ENCODE results near the gene ZNF343.
"Not testable (repeated sequence)": the region's sequence is repeated elsewhere in the genome, so short reads cannot be mapped to it uniquely, and the experiment has no call there.

The ZNF343 gene

DNA sequence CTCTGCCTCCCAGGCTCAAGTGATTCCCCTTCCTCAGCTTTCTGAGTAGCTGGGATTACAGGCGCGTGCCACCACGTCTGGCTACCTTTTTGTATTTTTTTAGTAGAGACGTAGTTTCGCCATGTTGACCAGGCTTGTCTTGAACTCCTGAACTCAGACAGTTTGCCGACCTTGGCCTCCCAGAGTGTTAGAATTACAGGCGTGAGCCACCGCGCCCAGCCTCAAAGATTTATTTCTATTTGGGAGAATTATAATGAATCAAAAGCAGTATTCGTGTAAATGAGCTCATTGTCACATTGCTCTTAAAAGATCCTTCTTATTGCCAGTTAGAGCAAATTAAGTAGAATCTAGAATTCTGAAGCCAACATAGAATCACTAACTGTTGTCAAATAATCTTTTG, 9.4 kb upstream of the ZNF343 start:
- H3K27ac ChIP-seq = no peak overlapping the region
- TF ChIP-seq, protein P1, sequence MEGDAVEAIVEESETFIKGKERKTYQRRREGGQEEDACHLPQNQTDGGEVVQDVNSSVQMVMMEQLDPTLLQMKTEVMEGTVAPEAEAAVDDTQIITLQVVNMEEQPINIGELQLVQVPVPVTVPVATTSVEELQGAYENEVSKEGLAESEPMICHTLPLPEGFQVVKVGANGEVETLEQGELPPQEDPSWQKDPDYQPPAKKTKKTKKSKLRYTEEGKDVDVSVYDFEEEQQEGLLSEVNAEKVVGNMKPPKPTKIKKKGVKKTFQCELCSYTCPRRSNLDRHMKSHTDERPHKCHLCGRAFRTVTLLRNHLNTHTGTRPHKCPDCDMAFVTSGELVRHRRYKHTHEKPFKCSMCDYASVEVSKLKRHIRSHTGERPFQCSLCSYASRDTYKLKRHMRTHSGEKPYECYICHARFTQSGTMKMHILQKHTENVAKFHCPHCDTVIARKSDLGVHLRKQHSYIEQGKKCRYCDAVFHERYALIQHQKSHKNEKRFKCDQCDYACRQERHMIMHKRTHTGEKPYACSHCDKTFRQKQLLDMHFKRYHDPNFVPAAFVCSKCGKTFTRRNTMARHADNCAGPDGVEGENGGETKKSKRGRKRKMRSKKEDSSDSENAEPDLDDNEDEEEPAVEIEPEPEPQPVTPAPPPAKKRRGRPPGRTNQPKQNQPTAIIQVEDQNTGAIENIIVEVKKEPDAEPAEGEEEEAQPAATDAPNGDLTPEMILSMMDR (conservative IDR thresholded peaks at IDR 0.05) = no peak

DNA sequence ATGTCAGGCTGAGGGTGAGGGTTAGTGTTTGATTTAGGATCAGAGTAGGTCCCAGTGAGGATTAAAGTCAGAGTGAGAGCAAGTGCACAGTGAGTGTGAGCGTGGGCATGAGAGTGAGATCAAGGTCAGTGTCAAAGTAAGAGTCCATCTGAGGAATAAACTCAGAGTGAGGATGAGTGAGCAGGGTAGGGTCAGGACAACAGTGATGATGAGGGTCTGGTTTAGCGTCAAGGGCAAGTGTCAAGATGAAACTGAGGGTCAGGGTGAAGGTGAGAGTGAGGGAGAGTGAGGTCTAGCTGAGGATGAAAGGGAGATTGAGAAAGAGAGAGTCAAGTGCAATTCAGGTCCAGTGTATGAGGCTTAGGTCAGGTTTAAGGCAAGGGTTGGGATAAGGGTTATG, 7.7 kb upstream of the ZNF343 start:
- no peak overlapping the region for H3K27ac ChIP-seq
- TF ChIP-seq, protein P1 (conservative IDR thresholded peaks at IDR 0.05) = no peak

DNA sequence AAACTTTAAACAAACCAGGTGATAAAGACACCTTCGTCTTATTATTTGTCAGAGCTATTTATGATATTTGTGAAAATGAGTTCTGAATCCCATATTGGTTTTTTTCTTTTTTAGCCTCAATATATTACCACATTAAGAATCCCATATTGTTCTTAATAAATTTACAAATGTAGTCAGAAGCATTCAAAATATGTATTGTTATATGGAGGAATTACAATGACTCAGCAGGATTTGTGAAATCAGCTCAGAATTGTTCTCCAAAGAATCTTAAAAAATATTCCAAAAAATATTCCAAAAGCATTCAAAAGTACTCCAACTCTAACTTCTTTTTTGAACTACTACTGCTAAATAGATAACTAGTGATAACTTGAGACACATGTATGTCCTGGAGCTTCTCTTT, 6.5 kb upstream of the ZNF343 start:
- H3K27ac ChIP-seq = no peak overlapping the region

DNA sequence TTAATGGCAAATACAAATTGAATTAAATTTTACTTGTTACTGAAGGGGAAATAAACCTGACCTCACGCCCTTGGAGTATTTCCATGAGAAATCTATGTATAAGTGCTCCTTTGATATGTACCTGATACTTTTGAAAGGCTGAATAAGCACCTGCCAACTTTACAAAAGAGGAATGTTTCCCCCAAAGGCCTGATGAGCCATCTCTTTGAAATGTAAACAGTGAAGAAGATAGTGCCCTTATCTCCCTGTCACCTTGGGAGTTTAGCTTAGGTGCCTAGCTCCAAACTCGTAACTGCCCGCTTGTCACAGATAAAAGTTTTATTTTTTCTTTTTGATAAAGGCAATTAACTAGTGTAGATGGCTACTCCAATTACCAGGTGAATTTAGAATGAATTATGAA, 1.1 kb upstream of the ZNF343 start:
- TF ChIP-seq, protein P1 (conservative IDR thresholded peaks at IDR 0.05) = no peak
- H3K27ac ChIP-seq = no peak overlapping the region

More for the DNA sequence above, 6.5 kb upstream of the ZNF343 start:
- TF ChIP-seq, protein P1 (conservative IDR thresholded peaks at IDR 0.05) = no peak

DNA sequence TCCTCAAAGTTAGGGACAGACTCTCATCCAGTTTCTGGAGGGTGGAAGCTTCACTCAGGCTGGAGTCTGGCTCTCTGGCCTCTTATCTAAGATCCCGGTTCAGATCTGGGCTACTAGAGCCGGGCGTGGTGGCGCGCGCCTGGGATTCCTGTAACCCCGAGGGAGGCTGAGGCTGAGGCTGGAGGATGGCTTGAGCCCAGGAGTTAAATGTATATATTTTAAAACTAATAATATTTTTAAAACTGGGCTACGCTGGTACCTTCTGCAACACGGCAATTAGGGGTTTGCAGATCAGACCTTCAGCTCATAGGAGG, 710 bp upstream of the ZNF343 start:
- TF ChIP-seq, protein P1 (conservative IDR thresholded peaks at IDR 0.05) = no peak
- H3K27ac ChIP-seq = peak overlapping the region; percentile 88

DNA sequence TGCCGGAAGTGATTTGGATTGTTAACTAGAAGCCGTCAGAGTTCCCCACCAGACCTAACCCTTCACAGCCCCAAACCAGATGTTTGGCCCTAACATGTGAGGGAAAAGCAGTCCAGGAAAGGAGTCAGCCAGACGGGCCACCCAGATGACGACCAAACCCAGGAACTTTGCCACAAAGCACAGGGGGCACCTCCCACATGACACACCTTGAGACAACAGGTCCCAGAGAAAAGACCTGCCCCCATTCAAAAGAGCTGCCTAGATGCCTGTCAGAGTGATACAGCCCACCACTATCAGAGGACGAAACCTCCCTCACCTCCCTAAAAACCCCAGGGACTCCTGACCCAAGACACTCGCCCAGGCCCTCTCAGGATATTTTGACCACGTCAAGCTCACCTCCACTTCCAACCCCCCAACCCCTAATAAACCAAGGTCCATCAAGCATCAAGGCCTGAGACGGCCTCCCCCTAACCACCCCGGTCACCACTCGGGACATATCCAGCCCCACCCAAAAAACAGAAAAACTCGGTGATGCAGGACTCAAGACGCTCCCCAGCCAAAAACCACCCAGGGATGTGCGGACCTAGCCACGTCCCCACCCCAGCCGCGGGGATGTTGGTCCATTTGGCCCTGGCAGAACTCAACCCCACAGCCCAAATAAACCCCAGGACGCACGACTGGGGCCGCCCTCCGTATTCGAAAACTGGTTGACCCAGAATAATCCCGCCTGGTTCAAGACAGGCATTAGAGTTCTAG, 662 bp downstream of the ZNF343 start:
- peak overlapping the region; percentile 88 for H3K27ac ChIP-seq
- TF ChIP-seq, protein P1 (conservative IDR thresholded peaks at IDR 0.05) = no peak

DNA sequence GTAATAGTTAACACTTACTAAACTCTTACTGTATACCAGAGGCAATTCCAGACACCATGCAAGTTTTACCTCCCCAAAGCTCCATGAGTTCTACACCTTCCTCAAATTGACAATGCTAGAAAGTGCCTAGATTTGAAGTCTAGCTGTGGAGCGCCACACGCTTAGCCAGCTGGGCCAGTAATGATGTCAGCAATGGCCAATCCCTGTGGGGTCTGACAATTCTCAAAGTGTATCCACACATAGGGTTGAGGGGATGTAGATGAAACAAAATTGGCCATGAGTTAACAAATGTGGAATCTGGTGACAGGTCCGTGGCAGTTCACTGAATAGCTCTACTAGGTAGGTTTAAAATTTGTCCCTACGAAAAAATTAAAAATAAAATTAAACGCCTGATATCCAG, 1.3 kb downstream of the ZNF343 start:
- TF ChIP-seq, protein P1 (conservative IDR thresholded peaks at IDR 0.05) = no peak
- no peak overlapping the region for H3K27ac ChIP-seq

DNA sequence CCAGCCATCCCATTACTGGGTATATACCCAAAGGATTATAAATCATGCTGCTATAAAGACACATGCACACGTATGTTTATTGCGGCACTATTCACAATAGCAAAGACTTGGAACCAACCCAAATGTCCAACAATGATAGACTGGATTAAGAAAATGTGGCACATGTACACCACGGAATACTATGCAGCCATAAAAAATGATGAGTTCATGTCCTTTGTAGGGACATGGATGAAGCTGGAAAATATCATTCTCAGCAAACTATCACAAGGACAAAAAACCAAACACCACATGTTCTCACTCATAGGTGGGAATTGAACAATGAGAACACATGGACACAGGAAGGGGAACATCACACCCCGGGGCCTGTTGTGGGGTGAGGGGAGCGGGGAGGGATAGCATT, 2.3 kb downstream of the ZNF343 start:
- not testable (repeated sequence) for H3K27ac ChIP-seq

DNA sequence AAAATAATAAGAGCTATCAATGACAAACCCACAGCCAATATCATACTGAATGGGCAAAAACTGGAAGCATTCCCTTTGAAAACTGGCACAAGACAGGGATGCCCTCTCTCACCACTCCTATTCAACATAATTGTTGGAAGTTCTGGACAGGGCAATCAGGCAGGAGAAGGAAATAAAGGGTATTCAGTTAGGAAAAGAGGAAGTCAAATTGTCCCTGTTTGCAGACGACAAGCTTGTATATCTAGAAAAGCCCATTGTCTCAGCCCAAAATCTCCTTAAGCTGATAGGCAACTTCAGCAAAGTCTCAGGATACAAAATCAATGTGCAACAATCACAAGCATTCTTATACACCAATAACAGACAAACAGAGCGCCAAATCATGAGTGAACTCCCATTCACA, 3.9 kb downstream of the ZNF343 start:
- not testable (repeated sequence) for H3K27ac ChIP-seq

DNA sequence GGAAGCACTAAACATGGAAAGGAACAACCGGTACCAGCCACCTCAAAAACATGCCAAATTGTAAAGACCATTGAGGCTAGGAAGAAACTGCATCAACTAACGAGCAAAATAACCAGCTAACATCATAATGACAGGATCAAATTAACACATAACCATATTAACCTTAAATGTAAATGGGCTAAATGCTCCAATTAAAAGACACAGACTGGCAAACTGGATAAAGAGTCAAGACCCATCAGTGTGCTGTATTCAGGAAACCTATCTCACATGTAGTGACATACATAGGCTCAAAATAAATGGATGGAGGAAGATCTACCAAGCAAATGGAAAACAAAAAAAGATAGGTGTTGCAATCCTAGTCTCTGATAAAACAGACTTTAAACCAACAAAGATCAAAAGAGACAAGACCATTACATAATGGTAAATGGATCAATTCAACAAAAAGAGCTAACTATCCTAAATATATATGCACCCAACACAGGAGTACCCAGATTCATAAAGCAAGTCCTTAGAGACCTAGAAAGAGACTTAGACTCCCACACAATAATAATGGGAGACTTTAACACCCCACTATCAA, 5.8 kb downstream of the ZNF343 start:
- not testable (repeated sequence) for H3K27ac ChIP-seq

Measured in VCaP (cell line).